HCT116 (cell line): ENCODE data around the gene CBX1. TPM values are rescaled to one million over a fixed set of nuclear protein-coding genes. Genes with fewer than 3 reads are reported as not detected.

Experiments
- ATAC-seq: fragments of 200-7000 bp; cut with Tn5 transposase; 2 replicates; pipeline ENCODE4 v1.9.1; 2020; ENCODE audit warnings: mild to moderate bottlenecking, moderate library complexity
- BruUV-seq: library from RNA; stranded (reverse); fragments of 400-500 nt; replicated peaks from 2 replicates; lab custom pipeline; 2021; lab: Mats Ljungman, UMichigan
- CTCF ChIA-PET: fragments of 300-600 bp; sonication (Branson Sonifier 250); formaldehyde crosslinking; loops from one replicate; lab custom pipeline; 2021; ENCODE audit warnings: antibody characterized with exemption; lab: Charles Lee
- POLR2A ChIA-PET: fragments of 300-600, 350-600 bp; sonication (Branson Sonifier 250); formaldehyde crosslinking; loops from one replicate; lab custom pipeline; 2021; ENCODE audit warnings: antibody characterized with exemption; lab: Charles Lee
- RAD21 ChIA-PET, 2 experiments: fragments of 300-600 bp; sonication (Branson Sonifier 250); formaldehyde crosslinking; loops; one replicate each; lab custom pipeline; 2023; ENCODE audit warnings: low total read pairs in 2 of 2; ENCODE audit not compliant: uncharacterized antibody in 2 of 2, unreplicated experiment in 2 of 2, low non-redundant PET in 1 of 2; lab: Charles Lee
- DNase-seq: peaks from one replicate; pipeline ENCODE4 v3.0.0-alpha.2; 2010; ENCODE audit warnings: low read depth, low spot score
- H2AFZ ChIP-seq: fragments of 200-600 bp; shearing (Covaris generic), sonication (generic); 2 replicates; pipeline ENCODE4 v1.6.1; 2017; ENCODE audit warnings: low read depth, mixed run types, mixed read lengths, antibody characterized with exemption, low read length; ENCODE audit not compliant: poor library complexity, severe bottlenecking
- H3K27ac ChIP-seq: 2 replicates; pipeline ENCODE4 v1.5.1; 2012; ENCODE audit warnings: low read depth, low read length
- H3K27me3 ChIP-seq: fragments of 200-600 bp; sonication (generic); 2 replicates; pipeline ENCODE4 v1.6.1; 2016; ENCODE audit warnings: mixed run types, low read length, mixed read lengths; ENCODE audit not compliant: insufficient read depth
- H3K36me3 ChIP-seq, 2 experiments: fragments of 200-500 bp in 1 of 2; fragments of 200-600 bp in 1 of 2; sonication (Bioruptor generic) in 1 of 2; sonication (generic) in 1 of 2; 2 replicates each; pipeline versions ENCODE4 v1.5.1 to v1.6.1; 2014 to 2016; ENCODE audit warnings: low read length in 2 of 2, inconsistent platforms in 1 of 2, mixed read lengths in 1 of 2, mixed run types in 1 of 2; ENCODE audit not compliant: insufficient read depth in 2 of 2, control insufficient read depth in 1 of 2
- H3K4me1 ChIP-seq, 2 experiments: fragments of 200-600 bp in 1 of 2; sonication (generic) in 1 of 2; 2 replicates each; pipeline versions ENCODE4 v1.5.1 to v1.6.1; 2012 to 2017; ENCODE audit warnings: low read length in 2 of 2, inconsistent platforms in 1 of 2, mild to moderate bottlenecking in 1 of 2, mixed read lengths in 1 of 2, mixed run types in 1 of 2, moderate library complexity in 1 of 2; ENCODE audit not compliant: insufficient read depth in 2 of 2, control insufficient read depth in 1 of 2
- H3K4me2 ChIP-seq: fragments of 200-600 bp; sonication (generic); 2 replicates; pipeline ENCODE4 v1.6.1; 2017; ENCODE audit warnings: mixed run types, low read length, mixed read lengths
- H3K4me3 ChIP-seq, 2 experiments: fragments of 200-600 bp in 1 of 2; sonication (generic) in 1 of 2; replicated peaks in 1 of 2; 2 replicates each; pipeline ENCODE4 v1.5.1; 2011 to 2016; ENCODE audit warnings: low read length in 2 of 2, control low read depth in 1 of 2, low read depth in 1 of 2, mild to moderate bottlenecking in 1 of 2, mixed read lengths in 1 of 2, mixed run types in 1 of 2
- H3K79me2 ChIP-seq: fragments of 200-600 bp; sonication (generic); 2 replicates; pipeline ENCODE4 v1.6.1; 2017; ENCODE audit warnings: mild to moderate bottlenecking, mixed run types, low read length, moderate library complexity, mixed read lengths; ENCODE audit not compliant: insufficient read depth
- H3K9ac ChIP-seq: fragments of 200-600 bp; sonication (generic); 2 replicates; pipeline ENCODE4 v1.6.1; 2016; ENCODE audit warnings: low read length, mixed read lengths
- H3K9me2 ChIP-seq: fragments of 200-600 bp; sonication (generic), shearing (Covaris generic); 2 replicates; pipeline ENCODE4 v1.6.1; 2017; ENCODE audit warnings: mixed run types, mild to moderate bottlenecking, moderate library complexity; ENCODE audit not compliant: insufficient read depth
- H3K9me3 ChIP-seq, 2 experiments: fragments of 200-500 bp in 1 of 2; fragments of 200-600 bp in 1 of 2; sonication (Bioruptor generic) in 1 of 2; sonication (generic) in 1 of 2; 2 replicates each; pipeline ENCODE4 v1.6.1; 2014 to 2017; ENCODE audit warnings: low read length in 2 of 2, mixed read lengths in 2 of 2, inconsistent platforms in 1 of 2, low read depth in 1 of 2, mild to moderate bottlenecking in 1 of 2, mixed run types in 1 of 2, moderate library complexity in 1 of 2; ENCODE audit not compliant: control insufficient read depth in 1 of 2, insufficient read depth in 1 of 2
- H4K20me1 ChIP-seq: fragments of 200-600 bp; sonication (generic), shearing (Covaris generic); 2 replicates; pipeline ENCODE4 v1.6.1; 2017; ENCODE audit warnings: mixed run types, mild to moderate bottlenecking, moderate library complexity; ENCODE audit not compliant: insufficient read depth
- CBX3 ChIP-seq: IDR thresholded peaks from 2 replicates; pipeline ENCODE4 v1.6.1; 2012; ENCODE audit warnings: low read depth
- CEBPB ChIP-seq: IDR thresholded peaks from 2 replicates; pipeline ENCODE4 v1.6.1; 2012; ENCODE audit warnings: low read depth
- EGR1 ChIP-seq: IDR thresholded peaks from 2 replicates; pipeline ENCODE4 v1.6.1; 2012; ENCODE audit warnings: low read depth
- ELF1 ChIP-seq: IDR thresholded peaks from 2 replicates; pipeline ENCODE4 v1.6.1; 2012; ENCODE audit warnings: low read depth, borderline replicate concordance
- EZH2phosphoT487 ChIP-seq: fragments of 200-600 bp; IDR thresholded peaks from 2 replicates; pipeline ENCODE4 v1.6.1; 2018; ENCODE audit warnings: antibody characterized with exemption, borderline replicate concordance
- FOSL1 ChIP-seq: IDR thresholded peaks from 2 replicates; pipeline ENCODE4 v1.6.1; 2012; ENCODE audit warnings: low read depth
- JUND ChIP-seq: IDR thresholded peaks from 2 replicates; pipeline ENCODE4 v1.6.1; 2012
- MAX ChIP-seq: IDR thresholded peaks from 2 replicates; pipeline ENCODE4 v1.6.1; 2012
- POLR2A ChIP-seq: IDR thresholded peaks from 2 replicates; pipeline ENCODE4 v1.7.0; 2011; ENCODE audit warnings: borderline replicate concordance; ENCODE audit not compliant: insufficient read depth, insufficient read length; ENCODE audit errors: extremely low read depth
- POLR2AphosphoS5 ChIP-seq: IDR thresholded peaks from 2 replicates; pipeline ENCODE4 v1.6.1; 2011; ENCODE audit warnings: mild to moderate bottlenecking, low read depth, low read length, moderate library complexity
- RAD21 ChIP-seq: IDR thresholded peaks from 2 replicates; pipeline ENCODE4 v1.6.1; 2012; ENCODE audit warnings: low read depth, mild to moderate bottlenecking
- SIN3A ChIP-seq: IDR thresholded peaks from 2 replicates; pipeline ENCODE4 v1.6.1; 2012; ENCODE audit warnings: low read depth
- YY1 ChIP-seq: IDR thresholded peaks from 2 replicates; pipeline ENCODE4 v1.6.1; 2011; ENCODE audit warnings: low read length, low read depth, moderate library complexity, mild to moderate bottlenecking; ENCODE audit not compliant: insufficient replicate concordance; ENCODE audit errors: extremely low read depth
- ZBTB33 ChIP-seq: IDR thresholded peaks from 2 replicates; pipeline ENCODE4 v1.6.1; 2011; ENCODE audit warnings: mild to moderate bottlenecking, low read length, moderate library complexity; ENCODE audit not compliant: insufficient replicate concordance; ENCODE audit errors: extremely low read depth
- ZFX ChIP-seq: fragments of 450-650 bp; IDR thresholded peaks from 2 replicates; pipeline ENCODE4 v1.6.1; 2017
- ZNF274 ChIP-seq: fragments of 200-500 bp; sonication (Bioruptor generic); IDR thresholded peaks from 2 replicates; pipeline ENCODE4 v1.6.1; 2014; ENCODE audit warnings: mild to moderate bottlenecking, low read depth, low read length, inconsistent platforms
- intact Hi-C: fragments of 100-400 bp; cut with micrococcal nuclease; formaldehyde crosslinking; loops from 2 replicates; pipeline ENCODE4 v1.10.0; 2022
- total RNA-seq: library from RNA; stranded (reverse); gene quantifications from one replicate; pipeline ENCODE4 v1.2.1, GENCODE V29; 2021; ENCODE audit not compliant: unreplicated experiment

Gene CBX1
- total RNA-seq, 1 experiment from 2014 or later, result 136 TPM

- TF ChIP-seq ZBTB33 (no peak), ZFX (no peak), RAD21 (no peak), EZH2phosphoT487 (no peak), CEBPB (no peak), MAX (no peak), POLR2A (no peak), SIN3A (no peak)
Measured at GRCh38 chr17:48121923-48122664, 20.8 kb upstream of the CBX1 start (continued).

GRCh38 chr17:48113201-48113676, 12.0 kb upstream of the CBX1 start:
- RAD21 ChIA-PET, result no interaction called here
- ATAC-seq, result no peak
- Histone ChIP-seq H2AFZ (no peak overlapping the region), H3K9me2 (no peaks in the 10 kb centered on the region), H3K4me2 (no peak overlapping the region), H3K4me3 (no peak overlapping the region), H3K27me3 (no peaks in the 10 kb centered on the region), H3K27ac (no peak overlapping the region), H3K9me3 (no peaks in the 10 kb centered on the region), H3K9ac (no peak overlapping the region), H4K20me1 (no peaks in the 10 kb centered on the region), H3K4me1 (peaks cover 0 to 9% of the 10 kb centered on the region in 2 experiments; a peak in 2 of 4 replicates), H3K79me2 (peaks cover 52% of the 10 kb centered on the region), H3K36me3 (peaks cover 6 to 7% of the 10 kb centered on the region in 2 experiments; a peak in 2 of 4 replicates)
- intact Hi-C loops, result no loop called here
- CTCF ChIA-PET, result no interaction called here
- POLR2A ChIA-PET, result no interaction called here
- BruUV-seq, result no TSS peak
- no peak for DNase-seq
- TF ChIP-seq ZFX, result no peak
- no peak for TF ChIP-seq CEBPB
- no peak for TF ChIP-seq YY1
- TF ChIP-seq JUND, result no peak
- TF ChIP-seq CBX3, result no peak
- no peak for TF ChIP-seq FOSL1
- TF ChIP-seq RAD21, result no peak
- TF ChIP-seq EZH2phosphoT487, result no peak
- TF ChIP-seq ZNF274, result no peak
- TF ChIP-seq ELF1, result no peak
- TF ChIP-seq POLR2A, result no peak
- TF ChIP-seq POLR2AphosphoS5, result no peak
- TF ChIP-seq EGR1, result no peak
- no peak for TF ChIP-seq ZBTB33
- TF ChIP-seq SIN3A, result no peak
